HG03521 (cell line): Measurements from ENCODE around the gene PRDM16.

Source experiments
- ATAC-seq: cut with Tn5 transposase; IDR thresholded peaks from one replicate; pipeline ENCODE4 v1.9.1; 2021; ENCODE audit warnings: mild to moderate bottlenecking, moderate library complexity; ENCODE audit not compliant: unreplicated experiment

The PRDM16 gene

DNA sequence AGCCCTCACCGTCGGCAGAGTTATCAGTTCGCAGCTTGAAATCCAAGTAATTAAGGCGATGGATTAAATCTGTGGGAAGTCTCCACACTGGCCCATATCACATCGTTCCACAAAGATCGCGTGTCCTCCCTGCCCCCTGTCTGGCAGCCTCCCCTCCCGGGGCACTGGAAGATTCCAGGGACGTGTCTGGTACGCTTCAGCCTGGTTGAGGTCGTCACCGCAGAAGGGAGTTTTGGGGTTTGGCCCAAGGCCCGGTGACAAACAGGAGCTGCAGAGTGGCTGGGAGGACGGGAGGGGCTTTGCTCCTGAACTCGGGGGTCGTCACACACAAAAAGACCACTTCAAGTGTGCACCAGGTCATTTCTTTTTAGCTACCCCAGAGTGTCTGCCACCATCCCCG, 51.1 kb downstream of the PRDM16 start:
- no peak for ATAC-seq

GRCh38 chr1:3120994-3121393, 52.0 kb downstream of the PRDM16 start:
- ATAC-seq: no peak

DNA sequence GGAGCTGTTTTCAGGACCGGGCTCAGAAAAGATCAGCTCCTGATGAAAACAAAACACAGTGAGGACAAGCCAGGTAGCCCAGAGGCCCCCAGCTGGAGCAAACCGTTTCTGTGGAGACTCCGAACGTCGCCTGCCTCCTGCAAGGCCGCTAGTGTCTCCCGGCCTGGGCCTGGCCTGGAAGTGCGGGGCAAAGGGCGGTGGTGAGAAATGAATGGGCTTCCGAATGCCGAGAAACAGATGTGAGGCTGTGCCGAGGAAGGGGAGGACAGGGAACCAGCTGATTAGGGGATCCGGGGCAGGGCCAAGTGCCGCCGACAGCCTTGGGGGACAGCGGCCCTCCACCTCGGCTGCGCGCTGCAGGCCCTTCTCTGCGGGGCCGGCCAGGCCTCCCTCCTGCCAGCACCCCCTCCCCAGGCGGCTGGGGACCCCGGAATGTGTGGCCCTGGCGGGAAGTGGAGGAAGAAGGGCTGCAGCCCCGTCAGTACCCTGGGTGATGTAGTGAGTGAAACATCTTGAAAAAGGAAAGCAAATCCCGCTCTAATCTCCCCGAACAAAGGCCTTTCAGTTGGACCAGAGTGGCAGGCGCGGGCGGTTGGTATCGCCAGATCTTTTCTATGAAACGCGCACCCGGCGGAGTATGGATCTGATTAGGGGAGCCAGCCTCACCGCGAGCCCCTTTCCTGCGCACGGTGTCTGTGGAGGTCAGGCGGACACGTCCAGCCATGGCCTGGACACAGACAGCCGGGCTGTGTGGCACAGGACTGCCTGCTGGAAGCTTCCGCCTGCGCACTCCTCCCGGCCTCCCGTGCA, 52.6 kb downstream of the PRDM16 start:
- no peak for ATAC-seq

- ATAC-seq: no peak
These were observed 53.3 kb downstream of the PRDM16 start for GRCh38 chr1:3122311-3122710.

DNA sequence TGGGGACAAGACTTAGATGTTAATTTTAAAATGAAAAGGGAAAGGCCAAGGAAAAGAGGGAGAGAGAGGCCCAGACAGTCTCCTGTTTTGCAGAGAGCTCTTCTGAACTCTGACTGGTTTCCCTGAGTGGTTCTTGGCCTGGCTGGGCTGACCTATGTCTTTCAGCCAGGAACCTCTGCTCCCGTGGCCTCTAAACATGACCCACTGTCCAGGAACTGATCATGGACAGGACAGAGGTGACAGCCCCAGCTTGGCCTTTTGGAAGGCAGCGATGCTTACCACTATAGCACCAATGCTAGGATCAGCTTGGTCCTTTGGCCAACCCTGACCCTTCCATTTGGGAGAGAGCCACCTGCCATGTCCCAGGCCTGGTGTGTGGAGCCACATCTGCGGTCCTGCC, 55.2 kb downstream of the PRDM16 start:
- no peak for ATAC-seq

- no peak for ATAC-seq
These were observed 56.1 kb downstream of the PRDM16 start for GRCh38 chr1:3125078-3125477.

- ATAC-seq: no peak
These were observed 56.8 kb downstream of the PRDM16 start for GRCh38 chr1:3125546-3126368.

DNA sequence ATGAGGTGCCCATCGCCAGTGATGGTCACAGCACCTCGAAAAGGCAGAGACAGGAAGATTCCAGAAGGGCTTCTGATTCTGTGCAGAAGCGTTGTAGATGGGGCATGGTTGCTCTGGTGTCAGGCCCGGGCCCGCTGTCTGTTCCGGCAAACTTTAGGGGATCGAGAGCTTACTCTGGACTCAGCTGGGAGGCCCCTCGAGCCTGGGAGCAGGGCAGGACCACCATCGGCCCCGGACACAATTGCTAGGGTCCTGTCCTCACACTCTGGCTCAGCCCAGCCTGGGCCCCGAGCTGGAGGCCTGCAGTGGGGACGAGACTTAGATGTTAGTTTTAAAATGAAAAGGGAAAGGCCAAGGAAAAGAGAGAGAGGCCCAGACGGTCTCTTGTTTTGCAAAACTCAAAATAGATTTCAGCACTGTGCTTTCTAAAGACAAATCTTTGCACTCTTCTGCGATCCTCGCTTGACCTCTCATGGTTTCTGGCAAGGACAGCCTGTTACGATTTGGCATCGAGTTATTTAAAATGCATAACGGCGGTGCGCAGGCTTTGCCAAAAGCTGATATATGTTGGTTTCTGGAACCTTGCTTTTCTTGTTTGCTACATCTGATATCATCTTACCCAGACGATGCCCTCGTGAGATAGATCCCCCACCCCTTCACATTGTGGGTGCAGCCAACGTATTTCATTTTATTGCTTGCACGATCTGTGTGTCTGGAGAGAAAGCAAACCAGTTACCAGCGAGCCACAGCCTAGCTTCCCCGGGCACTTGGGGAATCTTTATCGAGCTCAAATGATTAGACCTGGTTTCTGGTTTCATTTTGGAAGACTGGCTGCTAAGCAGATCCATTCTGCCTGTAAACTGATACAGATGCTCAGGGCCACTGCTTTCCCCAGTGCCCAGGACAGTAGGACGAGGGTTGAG, 58.0 kb downstream of the PRDM16 start:
- ATAC-seq: no peak

- ATAC-seq: no peak
These were observed 58.7 kb downstream of the PRDM16 start for GRCh38 chr1:3127738-3128137.

DNA sequence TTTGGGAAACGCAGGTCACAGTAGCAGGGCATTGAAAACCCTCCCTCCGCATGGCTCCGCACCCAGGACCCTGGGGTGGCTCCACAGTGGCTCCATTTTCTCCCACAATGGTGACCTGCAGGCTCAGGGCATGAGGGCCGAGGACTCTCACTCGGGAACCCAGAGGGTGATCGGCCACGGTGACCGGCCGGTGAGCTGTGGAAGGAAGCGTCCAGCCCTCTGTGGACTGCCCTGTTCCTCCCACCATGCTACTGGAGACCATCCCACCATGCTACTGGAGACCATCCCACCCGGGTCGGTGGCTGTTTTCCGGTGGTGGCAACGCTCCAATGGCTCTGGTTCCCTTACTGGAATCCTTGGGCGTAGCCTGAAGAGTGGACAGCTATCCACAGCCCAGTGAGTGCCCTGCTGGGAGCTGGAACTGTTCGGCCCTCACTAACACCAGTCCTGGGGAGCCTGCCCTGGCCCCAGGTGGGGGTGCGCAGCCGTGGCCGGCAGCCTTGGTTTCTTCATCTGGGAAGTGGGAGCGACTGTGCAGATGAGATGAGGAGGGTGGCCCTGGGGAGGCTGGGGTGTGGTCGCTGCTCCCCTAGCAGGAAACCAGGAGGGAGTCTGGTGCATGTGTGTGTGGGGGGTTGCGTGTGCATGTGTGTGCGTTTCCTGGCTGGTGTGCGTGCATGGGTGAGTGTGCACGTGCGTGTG, 59.6 kb downstream of the PRDM16 start:
- ATAC-seq: no peak

DNA sequence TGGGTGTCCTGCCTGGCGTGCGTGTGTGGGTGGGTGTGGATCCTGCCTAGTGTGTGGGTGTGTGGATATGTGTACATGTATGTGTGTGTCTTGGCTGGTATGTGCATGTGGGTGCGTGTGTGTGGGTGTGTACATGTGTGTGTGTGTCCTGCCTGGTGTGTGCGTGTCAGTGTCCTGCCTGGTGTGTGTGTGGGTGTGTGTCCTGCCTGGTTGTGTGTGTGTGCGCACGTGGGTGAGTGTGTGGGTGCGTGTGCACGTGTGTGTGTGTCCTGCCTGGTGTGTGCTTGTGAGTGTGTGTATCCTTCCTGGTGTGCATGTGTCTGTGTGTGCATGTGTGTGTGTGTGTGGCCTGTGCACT, 60.1 kb downstream of the PRDM16 start:
- no peak for ATAC-seq

GRCh38 chr1:3130268-3130667, 61.3 kb downstream of the PRDM16 start:
- ATAC-seq: no peak

GRCh38 chr1:3132660-3133059, 63.7 kb downstream of the PRDM16 start:
- no peak for ATAC-seq

DNA sequence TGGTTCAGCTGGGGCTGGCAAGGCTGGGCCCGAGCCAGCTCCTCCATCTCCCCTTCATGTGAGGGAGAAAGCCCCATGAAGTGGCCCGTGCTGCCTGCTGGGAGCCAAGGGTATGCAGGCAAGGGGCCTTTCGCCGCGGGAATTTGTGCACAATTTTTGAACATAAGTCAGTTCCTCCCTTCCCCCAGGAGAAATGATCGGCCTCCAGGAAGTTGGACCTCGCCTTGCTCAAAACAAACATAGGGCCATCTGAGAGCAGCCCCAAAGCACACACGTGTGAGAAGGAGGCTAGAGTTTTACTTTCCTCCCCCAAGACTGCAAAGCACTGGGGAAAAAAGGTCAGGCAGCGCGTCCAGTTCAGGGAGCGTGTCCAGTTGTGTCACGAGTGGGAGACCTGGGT, 64.7 kb downstream of the PRDM16 start:
- ATAC-seq: no peak

DNA sequence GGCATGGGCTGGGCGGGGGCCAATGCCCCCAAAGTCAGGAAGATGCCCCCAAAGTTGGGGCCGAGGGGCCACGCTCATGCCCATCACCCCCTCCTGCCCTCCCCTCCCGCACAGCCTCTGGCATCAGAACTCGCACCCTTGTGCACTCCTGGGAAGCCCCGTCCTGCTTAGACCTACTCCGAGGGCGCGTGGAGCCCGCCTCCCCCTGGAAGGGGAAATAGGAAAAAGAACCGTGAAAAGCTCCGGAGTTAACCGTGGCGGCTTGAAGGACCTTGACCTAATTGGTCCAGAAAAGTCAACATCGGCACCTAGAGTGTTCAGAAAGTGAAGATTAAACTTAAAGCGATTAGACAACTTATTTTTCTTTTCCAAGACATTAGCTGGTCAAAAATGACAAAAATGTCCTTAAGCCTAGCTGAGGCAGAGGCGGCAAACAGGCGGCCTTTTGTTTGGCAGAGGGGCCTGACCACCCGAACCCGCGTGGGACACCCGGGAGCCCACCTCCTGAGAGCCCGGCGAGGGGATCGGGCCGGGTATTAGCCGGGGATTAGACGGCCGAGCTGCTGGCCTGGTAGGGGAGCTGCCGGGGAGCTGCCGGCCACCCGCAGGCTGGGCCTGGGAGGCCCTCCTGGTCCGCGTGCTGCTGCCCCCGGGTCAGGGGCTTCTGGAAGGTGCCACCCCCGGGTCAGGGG, 65.5 kb downstream of the PRDM16 start:
- no peak for ATAC-seq

DNA sequence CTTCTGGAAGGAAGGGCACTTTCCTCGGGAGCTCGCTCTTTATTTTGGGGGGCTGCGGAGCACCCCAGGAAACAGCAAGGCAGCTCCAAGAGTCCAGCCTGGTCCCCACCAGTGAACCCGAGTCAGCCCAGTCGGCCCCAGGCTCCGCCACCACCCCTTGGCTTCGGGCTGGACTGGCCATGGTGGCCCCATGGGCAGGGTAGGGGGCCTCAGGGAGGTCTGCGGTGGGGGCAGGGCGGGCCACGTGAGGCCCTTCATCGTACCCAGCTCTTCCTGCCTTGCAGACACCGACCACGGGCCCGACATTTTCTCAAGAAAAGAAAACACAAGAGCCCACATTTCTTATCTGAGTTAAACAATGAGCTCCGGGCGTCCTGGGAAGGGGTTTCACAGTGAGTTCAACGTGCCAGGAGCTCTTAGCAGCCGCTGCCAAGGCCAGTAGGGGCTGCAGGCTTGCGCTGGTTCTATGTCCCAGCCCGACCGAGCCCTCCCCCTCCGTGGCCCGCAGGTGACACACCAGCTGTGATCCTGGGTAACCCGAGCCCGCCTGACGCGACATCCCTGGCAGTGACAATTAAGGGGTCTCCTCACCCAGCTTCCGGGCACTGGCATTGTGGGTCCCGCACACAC, 66.2 kb downstream of the PRDM16 start:
- ATAC-seq: no peak

DNA sequence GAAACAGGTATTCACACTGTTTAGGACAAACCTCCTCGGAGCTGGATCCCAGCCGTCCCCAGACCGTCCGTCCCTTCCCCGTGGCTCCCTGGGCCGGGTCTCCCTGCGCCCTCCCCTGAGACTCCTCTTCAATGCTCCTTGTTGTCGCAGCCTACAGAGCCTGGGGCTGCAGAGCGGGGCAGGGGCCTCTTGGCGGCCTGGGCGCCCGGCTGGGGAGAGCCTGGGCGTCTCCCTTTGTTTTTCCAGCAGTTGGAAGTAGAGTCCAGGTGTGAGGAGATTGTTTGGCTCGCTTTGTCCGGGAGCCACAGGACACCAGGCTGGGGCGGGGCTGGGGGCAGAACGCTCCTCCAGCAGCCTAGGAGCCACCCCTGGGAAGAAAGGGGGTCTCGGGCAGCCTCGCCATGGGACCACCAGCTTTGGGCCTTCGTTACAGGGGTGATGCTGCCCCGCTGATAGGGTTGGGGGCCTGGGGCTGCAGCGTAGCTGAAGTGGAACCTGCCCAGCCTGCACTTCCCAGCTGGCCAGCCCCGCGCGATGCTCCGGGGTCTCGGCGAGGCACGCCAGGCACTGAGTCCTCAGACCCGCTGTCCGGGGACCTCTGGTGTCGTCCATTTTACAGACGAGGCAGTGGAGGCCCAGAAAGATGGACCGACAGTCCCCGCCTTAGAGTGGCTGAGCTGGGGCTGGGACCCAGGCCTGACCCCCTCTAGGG, 66.9 kb downstream of the PRDM16 start:
- ATAC-seq: no peak

DNA sequence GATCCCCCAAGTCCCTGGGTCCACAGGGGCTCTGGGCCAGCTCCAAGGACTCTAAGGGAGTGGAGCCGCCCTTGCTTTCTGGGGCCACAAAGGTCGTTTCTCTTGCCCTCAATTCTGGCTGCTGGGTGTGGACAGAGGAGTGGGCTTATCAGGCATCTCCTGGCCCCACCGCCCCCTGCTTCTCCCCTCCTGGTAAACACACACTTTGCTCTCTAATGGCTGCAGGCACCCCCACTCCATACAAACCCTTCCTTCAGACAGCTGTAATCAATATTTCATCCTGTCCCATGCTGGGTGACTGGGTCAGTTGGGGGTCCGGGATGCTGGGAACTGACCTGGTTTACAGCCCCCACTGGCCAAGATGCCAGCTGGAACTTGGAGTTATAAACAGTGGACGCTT, 67.5 kb downstream of the PRDM16 start:
- no peak for ATAC-seq
